Measurements from ENCODE around the gene TWSG1.
"Not testable (repeated sequence)": the region's sequence is repeated elsewhere in the genome, so short reads cannot be mapped to it uniquely, and the experiment has no call there.

TWSG1 gene

DNA sequence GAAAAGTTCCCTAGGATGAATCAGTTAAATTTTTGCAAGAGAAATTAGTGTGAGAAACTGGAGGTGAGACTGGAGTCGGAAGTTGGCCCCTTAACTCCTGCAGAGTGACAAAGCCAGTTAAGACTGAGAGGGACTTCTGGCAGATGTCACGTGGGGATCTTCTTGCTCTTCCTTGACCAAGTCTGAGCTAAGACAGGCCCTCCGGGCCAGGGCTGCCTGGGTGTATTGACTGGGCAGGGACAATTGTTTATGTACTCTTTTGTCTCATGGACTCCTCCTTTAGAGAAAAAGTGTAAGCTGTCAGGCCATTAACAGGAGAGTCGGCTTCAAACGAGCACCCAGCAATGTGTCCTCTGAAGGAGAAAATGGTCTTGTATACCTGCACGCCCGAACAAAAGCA lies 92.2 kb downstream of the TWSG1 start:
- DNase-seq (ENCODE audit: low spot score), result no peak

DNA sequence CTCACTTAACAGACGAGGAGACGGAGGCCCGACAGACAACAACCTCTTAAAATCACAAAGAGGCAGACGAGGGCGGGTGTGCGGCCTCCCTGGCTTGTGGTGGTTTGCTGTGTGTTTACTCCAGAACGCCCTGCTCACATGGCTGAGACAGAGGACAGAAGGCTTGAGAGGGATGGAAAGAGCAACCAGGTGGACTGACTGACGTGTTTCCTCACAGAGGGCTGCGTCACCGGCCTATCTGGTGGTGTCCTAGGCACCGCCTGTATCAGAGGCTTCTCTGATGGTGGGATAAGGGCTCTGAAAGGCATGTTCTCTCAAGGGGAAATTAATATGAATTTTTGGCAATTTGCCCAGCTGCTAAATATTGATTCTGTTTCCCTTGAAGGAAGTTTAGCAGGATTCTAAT lies 93.7 kb downstream of the TWSG1 start:
- no peak for DNase-seq (ENCODE audit: low spot score)

- DNase-seq (ENCODE audit: low spot score), result no peak
These were observed 94.5 kb downstream of the TWSG1 start for GRCh38 chr18:9428862-9429661.

GRCh38 chr18:9429662-9429993 lies 95.1 kb downstream of the TWSG1 start:
- peak; percentile 18 for DNase-seq (ENCODE audit: low spot score)

DNA sequence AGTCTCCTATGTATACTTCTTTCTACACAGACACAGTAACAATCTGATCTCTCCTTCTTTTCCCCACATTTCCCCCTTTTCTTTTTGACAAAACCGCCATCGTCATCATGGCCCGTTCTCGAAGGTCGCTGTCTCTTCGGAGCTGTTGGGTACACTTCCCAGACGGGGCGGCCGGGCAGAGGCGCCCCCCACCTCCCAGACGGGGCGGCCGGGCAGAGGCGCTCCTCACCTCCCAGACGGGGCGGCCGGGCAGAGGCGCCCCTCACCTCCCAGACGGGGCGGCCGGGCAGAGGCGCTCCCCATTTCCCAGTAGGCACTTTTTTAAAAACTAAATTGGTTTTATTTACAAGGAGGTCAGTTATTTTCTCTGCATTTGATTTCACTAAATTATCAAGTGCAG lies 95.7 kb downstream of the TWSG1 start:
- DNase-seq (ENCODE audit: low spot score), result not testable (repeated sequence)

GRCh38 chr18:9431296-9431695 lies 96.7 kb downstream of the TWSG1 start:
- DNase-seq (ENCODE audit: low spot score), result no peak

GRCh38 chr18:9433122-9433521 lies 98.5 kb downstream of the TWSG1 start:
- DNase-seq (ENCODE audit: low spot score), result not testable (repeated sequence)

- no peak for DNase-seq (ENCODE audit: low spot score)
These were observed 99.1 kb downstream of the TWSG1 start for GRCh38 chr18:9433671-9434121.

GRCh38 chr18:9434122-9434701 lies 99.6 kb downstream of the TWSG1 start:
- no peak for DNase-seq (ENCODE audit: low spot score)

DNA sequence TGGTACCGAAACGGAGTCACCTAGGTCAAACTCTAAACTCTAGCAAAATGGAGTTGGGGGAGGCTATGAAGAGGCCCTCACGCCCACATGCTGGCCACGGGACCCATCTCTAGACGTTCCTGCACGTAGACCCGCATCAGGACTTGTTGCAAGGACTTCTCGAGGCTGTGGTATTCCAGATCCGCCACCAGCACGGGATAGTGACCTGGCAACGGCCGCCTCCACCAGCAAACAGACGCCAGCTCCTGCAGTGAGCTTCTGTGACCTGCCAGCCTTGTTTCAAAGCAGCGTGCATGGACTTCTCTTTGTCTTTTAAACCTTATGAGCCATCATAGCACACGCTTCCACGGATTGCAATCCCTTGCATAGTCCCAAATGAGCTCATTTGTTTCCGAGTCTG lies 100.5 kb downstream of the TWSG1 start:
- DNase-seq (ENCODE audit: low spot score), result no peak

- no peak for DNase-seq (ENCODE audit: low spot score)
These were observed 101.8 kb downstream of the TWSG1 start for GRCh38 chr18:9436206-9436929.

DNA sequence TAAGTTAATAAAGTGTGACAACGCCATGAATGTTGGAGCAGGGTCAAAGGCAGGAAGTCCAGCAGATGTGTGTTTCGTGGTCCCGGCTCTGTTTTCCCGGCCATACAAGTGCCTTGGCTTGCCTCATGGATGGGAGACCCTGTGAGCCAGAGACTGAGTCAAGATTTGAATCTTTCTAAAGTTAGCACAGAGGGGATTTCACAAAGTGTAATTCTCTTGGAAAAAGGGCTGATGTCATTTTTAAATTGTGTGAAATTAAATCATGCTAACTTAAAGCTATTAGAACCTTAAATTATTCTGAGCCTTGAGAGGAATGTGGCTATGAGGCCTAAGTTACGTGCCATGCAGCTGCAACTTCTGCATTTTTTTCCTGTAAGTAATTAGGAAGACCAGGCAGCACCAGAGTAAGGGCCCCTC lies 102.5 kb downstream of the TWSG1 start:
- no peak for DNase-seq (ENCODE audit: low spot score)

- no peak for DNase-seq (ENCODE audit: low spot score)
These were observed 103.1 kb downstream of the TWSG1 start for GRCh38 chr18:9437672-9438071.

- no peak for DNase-seq (ENCODE audit: low spot score)
These were observed 106.5 kb downstream of the TWSG1 start for GRCh38 chr18:9441061-9441460.

DNA sequence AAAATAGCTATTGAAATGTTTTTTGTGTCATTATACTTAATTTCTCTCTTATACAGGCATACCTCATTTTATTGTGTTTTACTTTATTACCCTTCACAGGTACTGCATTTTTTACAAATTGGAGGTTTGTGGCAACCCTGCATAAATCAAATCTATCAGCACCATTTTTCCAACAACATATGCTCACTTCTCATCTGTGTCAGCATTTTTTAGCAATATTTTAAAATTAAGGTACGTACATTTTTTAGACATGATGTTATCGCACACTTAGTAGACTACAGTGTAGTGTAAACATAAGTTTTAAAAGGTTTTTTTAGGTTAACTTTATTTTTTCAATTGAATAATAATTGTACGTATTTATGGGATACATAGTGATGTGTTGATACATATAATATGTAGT lies 110.0 kb downstream of the TWSG1 start:
- no peak for DNase-seq (ENCODE audit: low spot score)

DNA sequence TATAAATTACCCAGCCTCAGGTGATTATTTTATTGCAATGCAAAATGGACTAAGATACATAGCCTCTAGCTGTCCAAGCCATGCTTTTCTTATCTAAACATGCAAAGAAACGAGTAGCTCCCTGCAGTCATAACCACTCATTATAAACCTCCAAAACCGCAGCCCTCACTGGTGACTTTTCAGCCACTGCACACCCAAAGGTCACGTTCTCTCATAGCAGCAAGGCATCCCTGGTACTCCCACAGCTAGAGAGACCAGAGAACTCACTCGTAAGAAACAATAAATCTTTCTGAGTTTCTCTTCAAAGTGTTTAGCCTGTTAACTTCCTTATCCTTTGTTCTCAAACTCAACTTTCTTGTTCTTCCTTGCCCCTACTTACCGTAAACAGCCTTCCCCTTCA lies 112.3 kb downstream of the TWSG1 start:
- no peak for DNase-seq (ENCODE audit: low spot score)

DNA sequence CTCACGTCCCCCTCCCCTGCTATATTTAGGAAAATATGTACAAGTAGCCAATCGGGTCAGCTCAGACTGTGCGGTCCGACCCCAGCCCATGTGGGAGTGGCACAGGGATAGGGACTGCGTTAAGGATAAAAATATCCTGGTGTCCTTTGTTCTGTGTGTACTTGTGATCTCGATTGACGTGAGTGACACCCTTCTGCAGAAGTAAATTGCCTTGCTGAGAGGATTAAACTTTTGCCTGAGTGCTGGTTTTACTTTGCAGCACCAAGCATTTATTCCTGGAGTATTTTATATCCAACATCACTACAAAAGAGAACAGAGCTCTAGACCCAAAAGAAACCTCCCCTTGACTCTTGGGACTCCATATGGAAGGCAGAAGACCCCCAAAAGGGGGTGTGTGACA lies 112.8 kb downstream of the TWSG1 start:
- no peak for DNase-seq (ENCODE audit: low spot score)

DNA sequence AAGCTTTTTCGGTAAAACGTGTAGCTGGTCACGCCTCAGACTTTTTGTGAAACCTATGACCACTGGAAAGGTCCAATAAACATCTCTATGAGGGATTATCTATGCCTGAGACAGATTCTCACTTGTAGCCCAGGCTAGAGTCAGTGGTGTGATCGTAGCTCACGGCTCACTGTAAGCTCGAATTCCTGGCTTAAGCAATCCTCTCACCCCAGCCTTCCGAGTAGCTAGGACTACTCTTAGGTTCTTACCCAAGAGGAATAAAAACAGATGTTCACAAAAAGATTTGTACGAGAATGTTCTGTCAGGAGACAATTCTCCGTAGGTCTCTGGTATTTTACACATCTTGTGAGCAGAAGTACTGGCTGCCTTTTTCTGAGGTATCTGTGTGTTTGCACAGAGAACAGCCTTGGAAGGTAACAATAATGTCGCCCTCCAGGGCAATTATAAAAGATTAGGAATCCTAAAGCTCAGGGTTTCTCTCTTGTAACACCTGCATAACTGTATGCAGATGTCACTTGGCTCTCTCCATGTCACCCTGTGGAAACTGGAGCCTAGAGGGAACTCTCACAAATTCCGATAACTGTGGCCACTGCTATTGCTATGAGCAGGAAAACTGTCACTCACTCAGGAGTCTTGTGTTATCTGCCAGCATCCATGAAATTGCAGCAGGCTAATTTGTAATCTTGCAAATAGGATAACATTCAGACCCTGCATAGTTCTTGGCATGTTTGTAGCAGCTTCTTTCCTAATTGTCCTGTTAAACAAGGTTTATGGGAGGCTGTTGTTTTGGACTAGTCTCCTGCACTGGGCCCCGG lies 115.2 kb downstream of the TWSG1 start:
- no peak for DNase-seq (ENCODE audit: low spot score)

DNA sequence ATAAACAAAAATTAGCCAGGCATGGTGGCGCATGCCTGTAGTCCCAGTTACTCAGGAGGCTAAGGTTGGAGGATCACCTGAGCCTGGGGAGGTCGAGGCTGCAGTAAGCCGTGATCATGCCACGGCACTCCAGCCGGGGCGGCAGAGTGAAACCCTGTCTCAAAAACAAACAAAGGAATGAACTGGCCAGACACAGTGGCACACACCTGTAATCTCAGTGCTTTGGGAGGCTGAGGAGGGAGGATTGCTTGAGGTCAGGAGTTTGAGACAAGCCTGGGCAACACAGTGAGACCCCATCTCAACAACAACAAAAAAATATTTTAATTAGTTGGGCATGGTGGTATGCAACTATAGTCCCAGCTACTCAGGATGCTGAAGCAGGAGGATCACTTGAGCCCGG lies 116.3 kb downstream of the TWSG1 start:
- not testable (repeated sequence) for DNase-seq (ENCODE audit: low spot score)
